ENCODE data around the gene ABCA4. TPM values are rescaled to one million over a fixed set of nuclear protein-coding genes. Genes with fewer than 3 reads are reported as not detected.

ABCA4 gene
- total and polyA plus RNA-seq, 8 donors, result 0.83 to 2.7 (median 1.6) TPM

GRCh38 chr1:94067196-94067595 is 53.8 kb downstream of the ABCA4 start:
- no peak overlapping the region for H3K27ac ChIP-seq
- intact Hi-C loops (cut with DNase I), result loop anchor here in 1 of 2 donors (10.0 kb wide), 1 partner anchor 168 kb away; the partner anchor contains the start of gene ARHGAP29

GRCh38 chr1:94063379-94063778 is 57.6 kb downstream of the ABCA4 start:
- peak overlapping the region in 1 of 2 donors; percentile 42 for H3K27ac ChIP-seq

More at GRCh38 chr1:94067196-94067595, 53.8 kb downstream of the ABCA4 start:
- Histone ChIP-seq H3K36me3 (no peaks in the 10 kb centered on the region), H3K4me3 (no peak overlapping the region), H3K9me3 (no peaks in the 10 kb centered on the region), H3K27me3 (no peaks in the 10 kb centered on the region), H3K4me1 (peaks cover 15 to 30% of the 10 kb centered on the region in 2 donors)
- ATAC-seq, result no peak
- no peak for DNase-seq
- no peak for TF ChIP-seq CTCF (IDR thresholded peaks at IDR 0.05)

GRCh38 chr1:94061513-94062443 is 59.2 kb downstream of the ABCA4 start:
- H3K27ac ChIP-seq, result peak overlapping the region; percentile 37 to 55
- H3K36me3 ChIP-seq, result no peaks in the 10 kb centered on the region
- H3K9me3 ChIP-seq, result no peaks in the 10 kb centered on the region
- peak; percentile 96 for ATAC-seq
- H3K27me3 ChIP-seq, result no peaks in the 10 kb centered on the region
- DNase-seq, result peak in 2 of 4 donors; percentile 58 to 73
- TF ChIP-seq CTCF (IDR thresholded peaks at IDR 0.05), result peak; percentile 79 to 86
- peaks cover 11 to 25% of the 10 kb centered on the region in 2 donors for H3K4me1 ChIP-seq
- H3K4me3 ChIP-seq, result no peak overlapping the region
- intact Hi-C loops (cut with DNase I), result loop anchor here in 1 of 2 donors (5.0 to 10.0 kb wide), 2 partner anchors 173 to 271 kb away; partner anchors contain the start of gene ARHGAP29

More at GRCh38 chr1:94063379-94063778, 57.6 kb downstream of the ABCA4 start:
- Histone ChIP-seq H3K4me1 (peaks cover 10 to 25% of the 10 kb centered on the region in 2 donors), H3K27me3 (no peaks in the 10 kb centered on the region), H3K36me3 (no peaks in the 10 kb centered on the region), H3K4me3 (no peak overlapping the region), H3K9me3 (no peaks in the 10 kb centered on the region)
- peak in 1 of 2 donors; percentile 19 for TF ChIP-seq CTCF (IDR thresholded peaks at IDR 0.05)
- ATAC-seq (peak; percentile 17), DNase-seq (peak in 2 of 4 donors; percentile 59 to 77)
- intact Hi-C loops (cut with DNase I), result loop anchor here in 1 of 2 donors (5.0 to 10.0 kb wide), 2 partner anchors 171 to 269 kb away; partner anchors contain the start of gene ARHGAP29

- TF ChIP-seq CTCF (IDR thresholded peaks at IDR 0.05), result no peak
- no peak for ATAC-seq
- no peak overlapping the region for H3K4me3 ChIP-seq
- H3K36me3 ChIP-seq, result no peaks in the 10 kb centered on the region
- intact Hi-C loops (cut with DNase I), result loop anchor here in 1 of 2 donors (5.0 to 10.0 kb wide), 2 partner anchors 174 to 272 kb away; partner anchors contain the start of gene ARHGAP29
- H3K4me1 ChIP-seq, result peaks cover 20 to 28% of the 10 kb centered on the region in 2 donors
- DNase-seq, result no peak
- no peak overlapping the region for H3K27ac ChIP-seq
- H3K27me3 ChIP-seq, result no peaks in the 10 kb centered on the region
- H3K9me3 ChIP-seq, result no peaks in the 10 kb centered on the region
These were observed 60.2 kb downstream of the ABCA4 start for GRCh38 chr1:94060720-94061119.

- Histone ChIP-seq H3K9me3 (no peaks in the 10 kb centered on the region), H3K27me3 (no peaks in the 10 kb centered on the region), H3K4me1 (peaks cover 20 to 26% of the 10 kb centered on the region in 2 donors), H3K4me3 (no peak overlapping the region), H3K36me3 (no peaks in the 10 kb centered on the region), H3K27ac (peak overlapping the region in 1 of 2 donors; percentile 41)
- no peak for DNase-seq
- intact Hi-C loops (cut with DNase I), result no loop called here
- ATAC-seq, result no peak
- TF ChIP-seq CTCF (IDR thresholded peaks at IDR 0.05), result no peak
These were observed 62.2 kb downstream of the ABCA4 start for GRCh38 chr1:94058766-94059165.

Measured in left lung (tissue), 10 donors.